Liver (tissue), 3 donors: ENCODE results near the gene UNC13C.
"Not testable (repeated sequence)": the region's sequence is repeated elsewhere in the genome, so short reads cannot be mapped to it uniquely, and the experiment has no call there.

Experiments
- ATF3 ChIP-seq: IDR thresholded peaks from 2 replicates; pipeline ENCODE4 v1.6.1; 2016; ENCODE audit warnings: antibody characterized with exemption
- JUND ChIP-seq, 2 donors: IDR thresholded peaks; 2 replicates each; pipeline ENCODE4 v1.6.1; 2016; ENCODE audit warnings: antibody characterized with exemption in 2 of 2
- RAD21 ChIP-seq, 2 donors: IDR thresholded peaks; 2 replicates each; pipeline ENCODE4 v1.6.1; 2016; ENCODE audit warnings: antibody characterized with exemption in 2 of 2, mild to moderate bottlenecking in 2 of 2
- SP1 ChIP-seq: IDR thresholded peaks from 2 replicates; pipeline ENCODE4 v1.6.1; 2018; ENCODE audit warnings: antibody characterized with exemption, mild to moderate bottlenecking
- YY1 ChIP-seq: IDR thresholded peaks from 2 replicates; pipeline ENCODE4 v1.6.1; 2016; ENCODE audit warnings: antibody characterized with exemption, mild to moderate bottlenecking
- TF ChIP-seq, protein P1 (sequence below): fragments of 150-350 bp; IDR thresholded peaks from 2 replicates; pipeline ENCODE4 v1.5.1; 2017; ENCODE audit warnings: improper control_type of control experiment, low read depth, low read length; ENCODE audit not compliant: missing input control
- TF ChIP-seq, protein P2 (sequence below): IDR thresholded peaks from 2 replicates; pipeline ENCODE4 v1.6.1; 2016; ENCODE audit warnings: antibody characterized with exemption, mild to moderate bottlenecking
- donor health status: healthy.
- donor health status: healthy.

- TF ChIP-seq YY1; JUND (IDR thresholded peaks at IDR 0.05); SP1; RAD21 (IDR thresholded peaks at IDR 0.05); ATF3: not testable (repeated sequence)
- TF ChIP-seq, protein P1, sequence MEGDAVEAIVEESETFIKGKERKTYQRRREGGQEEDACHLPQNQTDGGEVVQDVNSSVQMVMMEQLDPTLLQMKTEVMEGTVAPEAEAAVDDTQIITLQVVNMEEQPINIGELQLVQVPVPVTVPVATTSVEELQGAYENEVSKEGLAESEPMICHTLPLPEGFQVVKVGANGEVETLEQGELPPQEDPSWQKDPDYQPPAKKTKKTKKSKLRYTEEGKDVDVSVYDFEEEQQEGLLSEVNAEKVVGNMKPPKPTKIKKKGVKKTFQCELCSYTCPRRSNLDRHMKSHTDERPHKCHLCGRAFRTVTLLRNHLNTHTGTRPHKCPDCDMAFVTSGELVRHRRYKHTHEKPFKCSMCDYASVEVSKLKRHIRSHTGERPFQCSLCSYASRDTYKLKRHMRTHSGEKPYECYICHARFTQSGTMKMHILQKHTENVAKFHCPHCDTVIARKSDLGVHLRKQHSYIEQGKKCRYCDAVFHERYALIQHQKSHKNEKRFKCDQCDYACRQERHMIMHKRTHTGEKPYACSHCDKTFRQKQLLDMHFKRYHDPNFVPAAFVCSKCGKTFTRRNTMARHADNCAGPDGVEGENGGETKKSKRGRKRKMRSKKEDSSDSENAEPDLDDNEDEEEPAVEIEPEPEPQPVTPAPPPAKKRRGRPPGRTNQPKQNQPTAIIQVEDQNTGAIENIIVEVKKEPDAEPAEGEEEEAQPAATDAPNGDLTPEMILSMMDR: not testable (repeated sequence)
- TF ChIP-seq, protein P2, sequence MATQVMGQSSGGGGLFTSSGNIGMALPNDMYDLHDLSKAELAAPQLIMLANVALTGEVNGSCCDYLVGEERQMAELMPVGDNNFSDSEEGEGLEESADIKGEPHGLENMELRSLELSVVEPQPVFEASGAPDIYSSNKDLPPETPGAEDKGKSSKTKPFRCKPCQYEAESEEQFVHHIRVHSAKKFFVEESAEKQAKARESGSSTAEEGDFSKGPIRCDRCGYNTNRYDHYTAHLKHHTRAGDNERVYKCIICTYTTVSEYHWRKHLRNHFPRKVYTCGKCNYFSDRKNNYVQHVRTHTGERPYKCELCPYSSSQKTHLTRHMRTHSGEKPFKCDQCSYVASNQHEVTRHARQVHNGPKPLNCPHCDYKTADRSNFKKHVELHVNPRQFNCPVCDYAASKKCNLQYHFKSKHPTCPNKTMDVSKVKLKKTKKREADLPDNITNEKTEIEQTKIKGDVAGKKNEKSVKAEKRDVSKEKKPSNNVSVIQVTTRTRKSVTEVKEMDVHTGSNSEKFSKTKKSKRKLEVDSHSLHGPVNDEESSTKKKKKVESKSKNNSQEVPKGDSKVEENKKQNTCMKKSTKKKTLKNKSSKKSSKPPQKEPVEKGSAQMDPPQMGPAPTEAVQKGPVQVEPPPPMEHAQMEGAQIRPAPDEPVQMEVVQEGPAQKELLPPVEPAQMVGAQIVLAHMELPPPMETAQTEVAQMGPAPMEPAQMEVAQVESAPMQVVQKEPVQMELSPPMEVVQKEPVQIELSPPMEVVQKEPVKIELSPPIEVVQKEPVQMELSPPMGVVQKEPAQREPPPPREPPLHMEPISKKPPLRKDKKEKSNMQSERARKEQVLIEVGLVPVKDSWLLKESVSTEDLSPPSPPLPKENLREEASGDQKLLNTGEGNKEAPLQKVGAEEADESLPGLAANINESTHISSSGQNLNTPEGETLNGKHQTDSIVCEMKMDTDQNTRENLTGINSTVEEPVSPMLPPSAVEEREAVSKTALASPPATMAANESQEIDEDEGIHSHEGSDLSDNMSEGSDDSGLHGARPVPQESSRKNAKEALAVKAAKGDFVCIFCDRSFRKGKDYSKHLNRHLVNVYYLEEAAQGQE: not testable (repeated sequence)
Observed at GRCh38 chr15:54450288-54450687, 472.0 kb downstream of the UNC13C start.
